ENCODE data around the gene GNAO1.

GNAO1 gene

GRCh38 chr16:56238188-56238587 is 46.9 kb downstream of the GNAO1 start:
- TF ChIP-seq, protein P1, sequence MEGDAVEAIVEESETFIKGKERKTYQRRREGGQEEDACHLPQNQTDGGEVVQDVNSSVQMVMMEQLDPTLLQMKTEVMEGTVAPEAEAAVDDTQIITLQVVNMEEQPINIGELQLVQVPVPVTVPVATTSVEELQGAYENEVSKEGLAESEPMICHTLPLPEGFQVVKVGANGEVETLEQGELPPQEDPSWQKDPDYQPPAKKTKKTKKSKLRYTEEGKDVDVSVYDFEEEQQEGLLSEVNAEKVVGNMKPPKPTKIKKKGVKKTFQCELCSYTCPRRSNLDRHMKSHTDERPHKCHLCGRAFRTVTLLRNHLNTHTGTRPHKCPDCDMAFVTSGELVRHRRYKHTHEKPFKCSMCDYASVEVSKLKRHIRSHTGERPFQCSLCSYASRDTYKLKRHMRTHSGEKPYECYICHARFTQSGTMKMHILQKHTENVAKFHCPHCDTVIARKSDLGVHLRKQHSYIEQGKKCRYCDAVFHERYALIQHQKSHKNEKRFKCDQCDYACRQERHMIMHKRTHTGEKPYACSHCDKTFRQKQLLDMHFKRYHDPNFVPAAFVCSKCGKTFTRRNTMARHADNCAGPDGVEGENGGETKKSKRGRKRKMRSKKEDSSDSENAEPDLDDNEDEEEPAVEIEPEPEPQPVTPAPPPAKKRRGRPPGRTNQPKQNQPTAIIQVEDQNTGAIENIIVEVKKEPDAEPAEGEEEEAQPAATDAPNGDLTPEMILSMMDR (IDR thresholded peaks at IDR 0.05; ENCODE audit: extremely low read depth, missing control alignments), result no peak
- no peak for DNase-seq (ENCODE audit: low spot score)

DNA sequence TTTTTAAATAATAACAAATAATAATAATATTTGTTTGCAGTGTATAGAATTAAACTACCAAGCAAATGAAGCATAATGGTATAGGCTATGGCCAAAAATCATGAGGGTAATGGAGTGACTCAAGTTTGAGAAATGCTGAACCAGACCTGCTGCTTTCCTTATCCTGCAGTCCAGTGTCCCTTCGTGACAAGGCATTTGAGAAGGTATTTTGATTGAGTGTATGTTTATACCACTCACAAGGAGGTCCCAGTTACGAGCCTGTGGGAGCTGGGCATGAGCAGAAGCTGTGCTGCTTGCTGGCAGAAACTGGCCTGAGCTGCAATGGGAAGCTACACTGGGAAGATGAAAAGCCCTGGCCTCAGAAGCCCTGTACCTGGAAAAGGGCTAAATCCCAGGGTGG is 50.3 kb downstream of the GNAO1 start:
- DNase-seq (ENCODE audit: low spot score), result no peak
- TF ChIP-seq, protein P1 (IDR thresholded peaks at IDR 0.05; ENCODE audit: extremely low read depth, missing control alignments), result no peak

GRCh38 chr16:56242740-56243139 is 51.5 kb downstream of the GNAO1 start:
- TF ChIP-seq, protein P1 (IDR thresholded peaks at IDR 0.05; ENCODE audit: extremely low read depth, missing control alignments), result no peak
- no peak for DNase-seq (ENCODE audit: low spot score)

GRCh38 chr16:56244612-56245011 is 53.3 kb downstream of the GNAO1 start:
- TF ChIP-seq, protein P1 (IDR thresholded peaks at IDR 0.05; ENCODE audit: extremely low read depth, missing control alignments), result no peak
- DNase-seq (ENCODE audit: low spot score), result no peak

GRCh38 chr16:56245197-56245596 is 53.9 kb downstream of the GNAO1 start:
- no peak for DNase-seq (ENCODE audit: low spot score)
- TF ChIP-seq, protein P1 (IDR thresholded peaks at IDR 0.05; ENCODE audit: extremely low read depth, missing control alignments), result no peak

- no peak for DNase-seq (ENCODE audit: low spot score)
- TF ChIP-seq, protein P1 (IDR thresholded peaks at IDR 0.05; ENCODE audit: extremely low read depth, missing control alignments), result no peak
Observed at GRCh38 chr16:56246051-56246817, 54.9 kb downstream of the GNAO1 start.

DNA sequence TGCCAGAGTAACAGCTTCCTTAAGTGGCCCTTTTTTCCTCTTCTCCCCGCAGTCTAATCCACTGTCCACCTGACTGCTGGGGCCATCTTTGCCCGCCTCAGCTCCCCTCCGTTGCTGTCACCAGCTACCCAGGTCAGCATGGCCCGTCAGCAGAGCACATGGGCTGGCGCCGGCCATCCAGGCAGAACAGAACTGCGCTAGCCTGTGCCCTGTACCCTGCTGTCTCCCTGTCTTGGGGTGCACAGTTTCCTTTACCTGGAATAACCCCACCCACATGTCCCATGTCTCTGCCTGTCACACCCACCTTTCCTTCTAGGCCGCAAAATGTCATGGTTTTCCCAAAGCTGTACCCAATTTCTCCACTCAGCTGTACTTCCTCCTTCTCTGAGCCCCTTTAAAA is 55.7 kb downstream of the GNAO1 start:
- DNase-seq (ENCODE audit: low spot score), result no peak
- TF ChIP-seq, protein P1 (IDR thresholded peaks at IDR 0.05; ENCODE audit: extremely low read depth, missing control alignments), result no peak
